GM18519 (cell line): Measurements from ENCODE around the gene HSPA9.
"Not testable (repeated sequence)": the region's sequence is repeated elsewhere in the genome, so short reads cannot be mapped to it uniquely, and the experiment has no call there.

ENCODE experiments used
- ATAC-seq: cut with Tn5 transposase; IDR thresholded peaks from one replicate; pipeline ENCODE4 v1.9.1; 2021; ENCODE audit warnings: mild to moderate bottlenecking, moderate library complexity; ENCODE audit not compliant: unreplicated experiment, low FRiP score

HSPA9 gene

GRCh38 chr5:138538943-138539627 lies 36.1 kb downstream of the HSPA9 start:
- no peak for ATAC-seq

- ATAC-seq: no peak
Observed at GRCh38 chr5:138536665-138537315, 38.4 kb downstream of the HSPA9 start.

- no peak for ATAC-seq
Observed at GRCh38 chr5:138536215-138536614, 39.0 kb downstream of the HSPA9 start.

GRCh38 chr5:138533973-138534941 lies 40.9 kb downstream of the HSPA9 start:
- no peak for ATAC-seq

- no peak for ATAC-seq
Observed at GRCh38 chr5:138529812-138530211, 45.4 kb downstream of the HSPA9 start.

- no peak for ATAC-seq
Observed at GRCh38 chr5:138528744-138529469, 46.3 kb downstream of the HSPA9 start.

GRCh38 chr5:138528208-138528607 lies 47.0 kb downstream of the HSPA9 start:
- no peak for ATAC-seq

GRCh38 chr5:138527170-138527569 lies 48.0 kb downstream of the HSPA9 start:
- no peak for ATAC-seq

- ATAC-seq: no peak
Observed at GRCh38 chr5:138523406-138523805, 51.8 kb downstream of the HSPA9 start.

- ATAC-seq: no peak
Observed at GRCh38 chr5:138520971-138521370, 54.2 kb downstream of the HSPA9 start.

- no peak for ATAC-seq
Observed at GRCh38 chr5:138517437-138517836, 57.8 kb downstream of the HSPA9 start.

GRCh38 chr5:138515556-138516245 lies 59.5 kb downstream of the HSPA9 start:
- ATAC-seq: no peak

- no peak for ATAC-seq
Observed at GRCh38 chr5:138514021-138514420, 61.2 kb downstream of the HSPA9 start.

GRCh38 chr5:138508958-138509357 lies 66.2 kb downstream of the HSPA9 start:
- no peak for ATAC-seq

GRCh38 chr5:138507485-138507884 lies 67.7 kb downstream of the HSPA9 start:
- ATAC-seq: not testable (repeated sequence)

GRCh38 chr5:138506370-138507306 lies 68.6 kb downstream of the HSPA9 start:
- ATAC-seq: no peak

- ATAC-seq: no peak
Observed at GRCh38 chr5:138504799-138505198, 70.4 kb downstream of the HSPA9 start.
